HepG2 (cell line): ENCODE results near the gene UPK1A. TPM values are rescaled to one million over a fixed set of nuclear protein-coding genes. Genes with fewer than 3 reads are reported as not detected.
A peak's percentile ranks its signal among the peaks of the same experiment; 100 is the strongest.

Experiments used
- AGO2 ChIP-seq: fragments of 200-400 bp; formaldehyde crosslinking; optimal IDR thresholded peaks from 2 replicates; pipeline ENCODE3; 2017; ENCODE audit warnings: mild to moderate bottlenecking, low read depth, low read length, moderate library complexity
- CCDC6 ChIP-seq: sonication (generic); formaldehyde crosslinking; IDR thresholded peaks from 2 replicates; pipeline ENCODE4 v1.8.1; 2022; ENCODE audit warnings: mild to moderate bottlenecking, missing genetic modification reagents, moderate library complexity
- FOSL2 ChIP-seq: sonication (generic); formaldehyde crosslinking; IDR thresholded peaks from 2 replicates; pipeline ENCODE4 v1.4.0; 2020; ENCODE audit warnings: missing genetic modification reagents
- HMG20B ChIP-seq: conservative IDR thresholded peaks from 2 replicates; pipeline ENCODE4 v1.6.1; 2016; ENCODE audit warnings: missing genetic modification reagents, missing compliant biosample characterization
- HMGA1 ChIP-seq: sonication (generic); formaldehyde crosslinking; conservative IDR thresholded peaks from 2 replicates; pipeline ENCODE4 v1.4.0; 2020; ENCODE audit warnings: missing genetic modification reagents
- PTBP1 ChIP-seq: fragments of 200-400 bp; formaldehyde crosslinking; IDR thresholded peaks from 2 replicates; pipeline ENCODE4 v1.6.1; 2018; ENCODE audit warnings: low read length, low read depth; ENCODE audit not compliant: poor library complexity, severe bottlenecking
- SP2 ChIP-seq: sonication (generic); formaldehyde crosslinking; IDR thresholded peaks from 2 replicates; pipeline ENCODE4 v1.5.1; 2020; ENCODE audit warnings: mild to moderate bottlenecking, missing genetic modification reagents
- TBX3 ChIP-seq: fragments of 450-650 bp; IDR thresholded peaks from 2 replicates; pipeline ENCODE4 v1.6.1; 2017; ENCODE audit warnings: antibody characterized with exemption, mild to moderate bottlenecking, inconsistent platforms, borderline replicate concordance
- ZNF253 ChIP-seq: sonication (generic); formaldehyde crosslinking; IDR thresholded peaks from 2 replicates; pipeline ENCODE4 v1.8.0; 2022; ENCODE audit warnings: mild to moderate bottlenecking, missing genetic modification reagents, borderline replicate concordance
- ZNF607 ChIP-seq: sonication (generic); formaldehyde crosslinking; IDR thresholded peaks from 2 replicates; pipeline ENCODE4 v1.5.1; 2020; ENCODE audit warnings: missing genetic modification reagents, mild to moderate bottlenecking, borderline replicate concordance
- ZNF652 ChIP-seq: IDR thresholded peaks from 2 replicates; pipeline ENCODE4 v1.6.1; 2016; ENCODE audit warnings: low read depth, borderline replicate concordance
- ZNF816 ChIP-seq: sonication (generic); formaldehyde crosslinking; IDR thresholded peaks from 2 replicates; pipeline ENCODE4 v1.8.0; 2022; ENCODE audit warnings: missing genetic modification reagents, mild to moderate bottlenecking, borderline replicate concordance
- polyA plus RNA-seq, 8 experiments: library from polyadenylated mRNA; depleted of rRNA in 3 of 8; stranded (reverse) in 7 of 8; unstranded in 1 of 8; fragments of >200 nt; fragmentation: Illumina TruSeq in 4 of 8; extraction: Trizol in 4 of 8; gene quantifications; 2 replicates each; pipeline versions ENCODE4 v1.2.1 to v1.2.3, GENCODE V29; 2011 to 2016; ENCODE audit warnings: low read depth in 4 of 8, missing spikeins in 1 of 8, mixed read lengths in 1 of 8; ENCODE audit not compliant: insufficient read depth in 1 of 8
- total RNA-seq, 5 experiments: library from RNA; depleted of rRNA; stranded (reverse); fragments of >200 nt; fragmentation: Illumina TruSeq; extraction: Trizol; gene quantifications; 2 replicates each; pipeline ENCODE4 v1.2.3, GENCODE V29; 2016; ENCODE audit warnings: low read depth in 1 of 5
- TF ChIP-seq, protein P1 (sequence below): sonication (generic); formaldehyde crosslinking; IDR thresholded peaks from 2 replicates; pipeline ENCODE4 v1.4.0; 2020; ENCODE audit warnings: missing genetic modification reagents
- TF ChIP-seq, protein P2 (sequence below): IDR thresholded peaks from 2 replicates; pipeline ENCODE4 v1.6.1; 2018; ENCODE audit warnings: missing genetic modification reagents, mild to moderate bottlenecking, missing compliant biosample characterization
- TF ChIP-seq, protein P3 (sequence below): sonication (generic); formaldehyde crosslinking; IDR thresholded peaks from 2 replicates; pipeline ENCODE4 v1.8.0; 2022; ENCODE audit warnings: low read depth, missing genetic modification reagents
- TF ChIP-seq, protein P4 (sequence below): sonication (generic); formaldehyde crosslinking; conservative IDR thresholded peaks from 2 replicates; pipeline ENCODE4 v1.4.0; 2020; ENCODE audit warnings: mild to moderate bottlenecking, missing genetic modification reagents, moderate library complexity
- TF ChIP-seq, protein P5 (sequence below): sonication (generic); formaldehyde crosslinking; IDR thresholded peaks from 2 replicates; pipeline ENCODE4 v1.8.0; 2022; ENCODE audit warnings: mild to moderate bottlenecking, missing genetic modification reagents, moderate library complexity
- TF ChIP-seq, protein P6 (sequence below): sonication (generic); formaldehyde crosslinking; IDR thresholded peaks from 2 replicates; pipeline ENCODE4 v1.4.0; 2020; ENCODE audit warnings: mild to moderate bottlenecking, missing genetic modification reagents

Gene UPK1A
- total and polyA plus RNA-seq, 2 of the 13 experiments (the other 11 are each of a cell fraction or from before 2014, with no cell fraction given): 2.9 TPM; not detected in 1

- 0 out of 2 replicates have a peak, but pooled peaks have one; percentile 18 for TF ChIP-seq HMG20B (CRISPR knock-in tag)
- no peak for TF ChIP-seq ZNF816
- TF ChIP-seq ZNF652: no peak; the same call in 1 of the 2 replicates
- TF ChIP-seq ZNF253 (CRISPR knock-in tag): no peak
- TF ChIP-seq, protein P1, sequence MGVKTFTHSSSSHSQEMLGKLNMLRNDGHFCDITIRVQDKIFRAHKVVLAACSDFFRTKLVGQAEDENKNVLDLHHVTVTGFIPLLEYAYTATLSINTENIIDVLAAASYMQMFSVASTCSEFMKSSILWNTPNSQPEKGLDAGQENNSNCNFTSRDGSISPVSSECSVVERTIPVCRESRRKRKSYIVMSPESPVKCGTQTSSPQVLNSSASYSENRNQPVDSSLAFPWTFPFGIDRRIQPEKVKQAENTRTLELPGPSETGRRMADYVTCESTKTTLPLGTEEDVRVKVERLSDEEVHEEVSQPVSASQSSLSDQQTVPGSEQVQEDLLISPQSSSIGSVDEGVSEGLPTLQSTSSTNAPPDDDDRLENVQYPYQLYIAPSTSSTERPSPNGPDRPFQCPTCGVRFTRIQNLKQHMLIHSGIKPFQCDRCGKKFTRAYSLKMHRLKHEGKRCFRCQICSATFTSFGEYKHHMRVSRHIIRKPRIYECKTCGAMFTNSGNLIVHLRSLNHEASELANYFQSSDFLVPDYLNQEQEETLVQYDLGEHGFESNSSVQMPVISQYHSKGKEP (CRISPR knock-in tag): no peak
- TF ChIP-seq PTBP1: no peak
- TF ChIP-seq, protein P2, sequence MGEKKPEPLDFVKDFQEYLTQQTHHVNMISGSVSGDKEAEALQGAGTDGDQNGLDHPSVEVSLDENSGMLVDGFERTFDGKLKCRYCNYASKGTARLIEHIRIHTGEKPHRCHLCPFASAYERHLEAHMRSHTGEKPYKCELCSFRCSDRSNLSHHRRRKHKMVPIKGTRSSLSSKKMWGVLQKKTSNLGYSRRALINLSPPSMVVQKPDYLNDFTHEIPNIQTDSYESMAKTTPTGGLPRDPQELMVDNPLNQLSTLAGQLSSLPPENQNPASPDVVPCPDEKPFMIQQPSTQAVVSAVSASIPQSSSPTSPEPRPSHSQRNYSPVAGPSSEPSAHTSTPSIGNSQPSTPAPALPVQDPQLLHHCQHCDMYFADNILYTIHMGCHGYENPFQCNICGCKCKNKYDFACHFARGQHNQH (CRISPR knock-in tag): peak; percentile 64; the same call in 1 of the 2 replicates
- no peak for TF ChIP-seq ZNF607
- TF ChIP-seq, protein P3, sequence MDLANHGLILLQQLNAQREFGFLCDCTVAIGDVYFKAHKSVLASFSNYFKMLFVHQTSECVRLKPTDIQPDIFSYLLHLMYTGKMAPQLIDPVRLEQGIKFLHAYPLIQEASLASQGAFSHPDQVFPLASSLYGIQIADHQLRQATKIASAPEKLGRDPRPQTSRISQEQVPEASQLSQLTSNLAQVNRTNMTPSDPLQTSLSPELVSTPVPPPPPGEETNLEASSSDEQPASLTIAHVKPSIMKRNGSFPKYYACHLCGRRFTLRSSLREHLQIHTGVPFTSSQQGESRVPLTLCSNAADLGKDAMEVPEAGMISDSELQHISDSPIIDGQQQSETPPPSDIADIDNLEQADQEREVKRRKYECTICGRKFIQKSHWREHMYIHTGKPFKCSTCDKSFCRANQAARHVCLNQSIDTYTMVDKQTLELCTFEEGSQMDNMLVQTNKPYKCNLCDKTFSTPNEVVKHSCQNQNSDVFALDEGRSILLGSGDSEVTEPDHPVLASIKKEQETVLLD (CRISPR knock-in tag): 0 out of 2 replicates have a peak, but pooled peaks have one; percentile 28
- peak; percentile 97 for TF ChIP-seq SP2 (CRISPR knock-in tag)
- TF ChIP-seq HMGA1: no peak
- TF ChIP-seq, protein P4, sequence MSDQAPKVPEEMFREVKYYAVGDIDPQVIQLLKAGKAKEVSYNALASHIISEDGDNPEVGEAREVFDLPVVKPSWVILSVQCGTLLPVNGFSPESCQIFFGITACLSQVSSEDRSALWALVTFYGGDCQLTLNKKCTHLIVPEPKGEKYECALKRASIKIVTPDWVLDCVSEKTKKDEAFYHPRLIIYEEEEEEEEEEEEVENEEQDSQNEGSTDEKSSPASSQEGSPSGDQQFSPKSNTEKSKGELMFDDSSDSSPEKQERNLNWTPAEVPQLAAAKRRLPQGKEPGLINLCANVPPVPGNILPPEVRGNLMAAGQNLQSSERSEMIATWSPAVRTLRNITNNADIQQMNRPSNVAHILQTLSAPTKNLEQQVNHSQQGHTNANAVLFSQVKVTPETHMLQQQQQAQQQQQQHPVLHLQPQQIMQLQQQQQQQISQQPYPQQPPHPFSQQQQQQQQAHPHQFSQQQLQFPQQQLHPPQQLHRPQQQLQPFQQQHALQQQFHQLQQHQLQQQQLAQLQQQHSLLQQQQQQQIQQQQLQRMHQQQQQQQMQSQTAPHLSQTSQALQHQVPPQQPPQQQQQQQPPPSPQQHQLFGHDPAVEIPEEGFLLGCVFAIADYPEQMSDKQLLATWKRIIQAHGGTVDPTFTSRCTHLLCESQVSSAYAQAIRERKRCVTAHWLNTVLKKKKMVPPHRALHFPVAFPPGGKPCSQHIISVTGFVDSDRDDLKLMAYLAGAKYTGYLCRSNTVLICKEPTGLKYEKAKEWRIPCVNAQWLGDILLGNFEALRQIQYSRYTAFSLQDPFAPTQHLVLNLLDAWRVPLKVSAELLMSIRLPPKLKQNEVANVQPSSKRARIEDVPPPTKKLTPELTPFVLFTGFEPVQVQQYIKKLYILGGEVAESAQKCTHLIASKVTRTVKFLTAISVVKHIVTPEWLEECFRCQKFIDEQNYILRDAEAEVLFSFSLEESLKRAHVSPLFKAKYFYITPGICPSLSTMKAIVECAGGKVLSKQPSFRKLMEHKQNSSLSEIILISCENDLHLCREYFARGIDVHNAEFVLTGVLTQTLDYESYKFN: peak; percentile 65
- peak; percentile 67 for TF ChIP-seq FOSL2
- TF ChIP-seq CCDC6 (CRISPR knock-in tag): no peak
- TF ChIP-seq TBX3: no peak
- TF ChIP-seq, protein P5, sequence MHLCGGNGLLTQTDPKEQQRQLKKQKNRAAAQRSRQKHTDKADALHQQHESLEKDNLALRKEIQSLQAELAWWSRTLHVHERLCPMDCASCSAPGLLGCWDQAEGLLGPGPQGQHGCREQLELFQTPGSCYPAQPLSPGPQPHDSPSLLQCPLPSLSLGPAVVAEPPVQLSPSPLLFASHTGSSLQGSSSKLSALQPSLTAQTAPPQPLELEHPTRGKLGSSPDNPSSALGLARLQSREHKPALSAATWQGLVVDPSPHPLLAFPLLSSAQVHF: no peak
- peak; percentile 38 for TF ChIP-seq AGO2
- TF ChIP-seq, protein P6, sequence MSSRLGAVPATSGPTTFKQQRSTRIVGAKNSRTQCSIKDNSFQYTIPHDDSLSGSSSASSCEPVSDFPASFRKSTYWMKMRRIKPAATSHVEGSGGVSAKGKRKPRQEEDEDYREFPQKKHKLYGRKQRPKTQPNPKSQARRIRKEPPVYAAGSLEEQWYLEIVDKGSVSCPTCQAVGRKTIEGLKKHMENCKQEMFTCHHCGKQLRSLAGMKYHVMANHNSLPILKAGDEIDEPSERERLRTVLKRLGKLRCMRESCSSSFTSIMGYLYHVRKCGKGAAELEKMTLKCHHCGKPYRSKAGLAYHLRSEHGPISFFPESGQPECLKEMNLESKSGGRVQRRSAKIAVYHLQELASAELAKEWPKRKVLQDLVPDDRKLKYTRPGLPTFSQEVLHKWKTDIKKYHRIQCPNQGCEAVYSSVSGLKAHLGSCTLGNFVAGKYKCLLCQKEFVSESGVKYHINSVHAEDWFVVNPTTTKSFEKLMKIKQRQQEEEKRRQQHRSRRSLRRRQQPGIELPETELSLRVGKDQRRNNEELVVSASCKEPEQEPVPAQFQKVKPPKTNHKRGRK: no peak
Measured at GRCh38 chr19:35628565-35629331, 37.6 kb upstream of the UPK1A start, which contains the start of gene RBM42 (continued).
